ENCODE data around the gene TICRR. TPM values are rescaled to one million over a fixed set of nuclear protein-coding genes. Genes with fewer than 3 reads are reported as not detected.
A peak's percentile ranks its signal among the peaks of the same experiment; 100 is the strongest.

Gene TICRR
- total and polyA plus RNA-seq, 2 of the 8 experiments (the other 6 are each of a cell fraction or from before 2014, with no cell fraction given): 13.1 to 34.8 TPM

GRCh38 chr15:89575146-89575655, at the start of gene TICRR (continued):
- TF ChIP-seq CHD7 (IDR thresholded peaks at IDR 0.05; ENCODE audit: insufficient replicate concordance, low read length): no peak
- peak; percentile 90 for TF ChIP-seq CHD2 (IDR thresholded peaks at IDR 0.05; ENCODE audit: low read length)
- peak; percentile 52; the same call in 1 of the 2 replicates for TF ChIP-seq RFX5 (IDR thresholded peaks at IDR 0.05; ENCODE audit: borderline replicate concordance, low read depth, low read length)
- no peak for TF ChIP-seq GABPA (IDR thresholded peaks at IDR 0.05; ENCODE audit: borderline replicate concordance, insufficient read depth, low read length)
- no peak for TF ChIP-seq TEAD4 (IDR thresholded peaks at IDR 0.05; ENCODE audit: low read depth, low read length)
